OCI-LY7 (cell line): Measurements from ENCODE around the gene MSANTD1. TPM values are rescaled to one million over a fixed set of nuclear protein-coding genes. Genes with fewer than 3 reads are reported as not detected.

Experiments
- BruUV-seq: library from RNA; stranded (reverse); fragments of 400-500 nt; replicated peaks from 2 replicates; lab custom pipeline; 2021; lab: Mats Ljungman, UMichigan
- CTCF ChIA-PET: fragments of 300-600 bp; sonication (Branson Sonifier 250); formaldehyde crosslinking; loops from one replicate; lab custom pipeline; 2022; ENCODE audit warnings: antibody characterized with exemption; ENCODE audit not compliant: unreplicated experiment; lab: Charles Lee
- POLR2A ChIA-PET: fragments of 300-600 bp; sonication (Branson Sonifier 250); formaldehyde crosslinking; loops from one replicate; lab custom pipeline; 2022; ENCODE audit warnings: antibody characterized with exemption; lab: Charles Lee
- DNase-seq: peaks from one replicate; pipeline ENCODE4 v3.0.0-alpha.2; 2015; ENCODE audit warnings: low spot score
- H2AFZ ChIP-seq: fragments of 200-600 bp; sonication (generic), shearing (Covaris generic); 2 replicates; pipeline ENCODE4 v1.6.1; 2014; ENCODE audit warnings: mild to moderate bottlenecking, antibody characterized with exemption, low read length, moderate library complexity
- H3K27ac ChIP-seq: fragments of 200-600 bp; sonication (generic); 2 replicates; pipeline ENCODE4 v1.5.1; 2014; ENCODE audit warnings: mixed run types, low read depth, mild to moderate bottlenecking, moderate library complexity, low read length, inconsistent platforms; ENCODE audit not compliant: poor library complexity, severe bottlenecking
- H3K36me3 ChIP-seq: fragments of 200-600 bp; sonication (generic); 2 replicates; pipeline ENCODE4 v1.6.1; 2014; ENCODE audit warnings: mild to moderate bottlenecking, antibody characterized with exemption, low read length, moderate library complexity, mixed read lengths; ENCODE audit not compliant: insufficient read depth
- H3K4me1 ChIP-seq: fragments of 200-600 bp; sonication (generic); 2 replicates; pipeline ENCODE4 v1.5.1; 2014; ENCODE audit warnings: mild to moderate bottlenecking, low read length; ENCODE audit not compliant: insufficient read depth, poor library complexity, severe bottlenecking
- H3K4me2 ChIP-seq: fragments of 200-600 bp; sonication (generic); 2 replicates; pipeline ENCODE4 v1.6.1; 2014; ENCODE audit warnings: mild to moderate bottlenecking, low read length
- H3K4me3 ChIP-seq: fragments of 200-600 bp; sonication (generic); 2 replicates; pipeline ENCODE4 v1.5.1; 2014; ENCODE audit warnings: mild to moderate bottlenecking, low read depth, low read length; ENCODE audit not compliant: poor library complexity, severe bottlenecking
- H3K79me2 ChIP-seq: fragments of 200-600 bp; sonication (generic); 2 replicates; pipeline ENCODE4 v1.6.1; 2016; ENCODE audit warnings: low read depth, mild to moderate bottlenecking, low read length, moderate library complexity, mixed read lengths; ENCODE audit not compliant: insufficient read depth
- H3K9me2 ChIP-seq: fragments of 200-600 bp; sonication (generic); 2 replicates; pipeline ENCODE4 v1.6.1; 2016; ENCODE audit warnings: mild to moderate bottlenecking, low read length, mixed read lengths; ENCODE audit not compliant: insufficient read depth
- H3K9me3 ChIP-seq: fragments of 200-600 bp; sonication (generic); 2 replicates; pipeline ENCODE4 v1.6.1; 2014; ENCODE audit warnings: mild to moderate bottlenecking, mixed run types, low read length, mixed read lengths
- H4K20me1 ChIP-seq: fragments of 200-600 bp; sonication (generic); 2 replicates; pipeline ENCODE4 v1.6.1; 2014; ENCODE audit warnings: mild to moderate bottlenecking, antibody characterized with exemption, low read length, moderate library complexity, mixed read lengths; ENCODE audit not compliant: insufficient read depth
- CTCF ChIP-seq: fragments of 200-600 bp; sonication (generic); conservative IDR thresholded peaks from 2 replicates; pipeline ENCODE4 v1.5.1; 2014; ENCODE audit warnings: mild to moderate bottlenecking, antibody characterized with exemption, low read length, moderate library complexity, mixed read lengths
- EZH2phosphoT487 ChIP-seq: fragments of 200-600 bp; sonication (generic); IDR thresholded peaks from 2 replicates; pipeline ENCODE4 v1.6.1; 2018; ENCODE audit warnings: low read depth, borderline replicate concordance, mild to moderate bottlenecking, mixed run types, antibody characterized with exemption, low read length, moderate library complexity, mixed read lengths
- intact Hi-C: fragments of 100-400 bp; cut with micrococcal nuclease; formaldehyde crosslinking; loops from one replicate; pipeline ENCODE4 v1.10.0; 2022; ENCODE audit not compliant: unreplicated experiment
- total RNA-seq, 2 experiments: library from RNA; depleted of rRNA in 1 of 2; stranded (reverse); fragments of >200 nt in 1 of 2; shearing (Covaris generic) in 1 of 2; gene quantifications; 2 replicates each; pipeline ENCODE4 v1.2.3, GENCODE V29; 2014 to 2022

Gene MSANTD1
- total RNA-seq, 2 experiments from 2014 or later, result 0.13 to 1.0 TPM

GRCh38 chr4:3284734-3285557 lies 36.0 kb downstream of the MSANTD1 start:
- TF ChIP-seq EZH2phosphoT487 (no peak), CTCF (no peak)
- POLR2A ChIA-PET, result no interaction called here
- BruUV-seq, result no TSS peak

GRCh38 chr4:3285558-3286334 lies 36.8 kb downstream of the MSANTD1 start:
- H3K36me3 ChIP-seq, result no peaks in the 10 kb centered on the region
- no peaks in the 10 kb centered on the region for H3K79me2 ChIP-seq
- no peaks in the 10 kb centered on the region for H4K20me1 ChIP-seq
- H3K9me2 ChIP-seq, result no peaks in the 10 kb centered on the region
- intact Hi-C loops, result no loop called here
- peak overlapping the region; percentile 52 for H3K4me2 ChIP-seq
- no peak overlapping the region for H3K4me3 ChIP-seq
- POLR2A ChIA-PET, result no interaction called here
- no peaks in the 10 kb centered on the region; the same call in 1 of the 2 replicates for H3K9me3 ChIP-seq
- TF ChIP-seq EZH2phosphoT487, result no peak
- no peak for TF ChIP-seq CTCF
- H3K27ac ChIP-seq, result no peak overlapping the region
- no TSS peak for BruUV-seq
- H3K4me1 ChIP-seq, result peaks cover 10% of the 10 kb centered on the region
- DNase-seq, result no peak
- no peak overlapping the region for H2AFZ ChIP-seq
- CTCF ChIA-PET, result interaction anchor here (0.5 kb wide), 1 partner anchor 68 kb away, joined by 3 read pairs; no protein-coding TSS in a partner anchor

More at GRCh38 chr4:3284734-3285557, 36.0 kb downstream of the MSANTD1 start:
- no peak overlapping the region for H2AFZ ChIP-seq
- H4K20me1 ChIP-seq, result no peaks in the 10 kb centered on the region
- H3K36me3 ChIP-seq, result no peaks in the 10 kb centered on the region
- H3K27ac ChIP-seq, result no peak overlapping the region
- H3K4me2 ChIP-seq, result no peak overlapping the region
- no peaks in the 10 kb centered on the region for H3K79me2 ChIP-seq
- intact Hi-C loops, result no loop called here
- DNase-seq, result no peak
- H3K4me1 ChIP-seq, result peaks cover 10% of the 10 kb centered on the region
- no peaks in the 10 kb centered on the region; the same call in 1 of the 2 replicates for H3K9me3 ChIP-seq
- no peaks in the 10 kb centered on the region for H3K9me2 ChIP-seq
- CTCF ChIA-PET, result no interaction called here
- H3K4me3 ChIP-seq, result no peak overlapping the region
